HEK293T (cell line): ENCODE results near the gene ELP5.

Experiments
- FOXA1 ChIP-seq: fragments of 450-650 bp; IDR thresholded peaks from 2 replicates; pipeline ENCODE4 v1.6.1; 2016; ENCODE audit warnings: mild to moderate bottlenecking
- FOXK2 ChIP-seq: fragments of 450-650 bp; IDR thresholded peaks from 2 replicates; pipeline ENCODE4 v1.6.1; 2016; ENCODE audit warnings: mild to moderate bottlenecking
- L3MBTL2 ChIP-seq: fragments of 450-650 bp; conservative IDR thresholded peaks from 2 replicates; pipeline ENCODE4 v1.6.1; 2016; ENCODE audit warnings: mild to moderate bottlenecking
- SP1 ChIP-seq: fragments of 450-650 bp; IDR thresholded peaks from 2 replicates; pipeline ENCODE4 v1.6.1; 2017

DNA sequence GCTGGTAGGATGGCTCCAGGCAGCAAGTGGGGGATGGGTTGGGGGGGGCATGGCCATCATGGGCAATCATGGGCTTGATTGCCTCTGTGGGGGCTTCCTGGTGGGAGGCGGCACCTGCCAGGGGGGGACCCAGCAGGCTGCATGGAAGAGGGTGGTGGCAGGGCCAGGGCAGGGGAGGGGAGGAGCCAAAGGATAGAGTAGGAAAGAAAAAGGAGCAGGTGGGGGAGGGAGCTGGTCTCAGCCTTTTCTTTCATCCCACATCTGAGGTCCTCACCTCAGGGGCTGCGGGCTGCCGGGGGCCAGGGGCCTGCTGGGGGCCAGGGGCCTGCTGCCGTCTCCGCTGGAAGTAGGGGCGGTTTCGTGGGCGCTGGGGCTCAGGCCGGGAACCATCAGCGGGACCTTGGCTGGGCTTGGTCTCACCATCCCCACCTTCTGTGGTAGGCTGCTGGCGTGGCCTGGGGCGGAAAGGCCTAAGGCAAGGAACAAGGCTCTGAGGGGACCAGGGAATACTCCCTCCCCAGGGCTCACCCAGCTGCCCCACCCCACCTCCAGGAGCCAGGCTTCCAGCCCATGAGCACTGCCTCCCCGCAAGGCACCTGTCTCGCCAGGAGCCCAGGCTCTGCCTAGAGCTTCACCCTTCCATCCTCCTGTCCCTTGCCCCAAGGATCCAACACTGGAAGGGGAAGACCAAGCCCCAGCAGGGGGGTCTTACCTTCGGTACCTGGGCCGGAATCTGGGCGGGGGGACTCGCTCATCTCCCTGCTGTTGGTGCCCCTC, 37.4 kb downstream of the ELP5 start:
- TF ChIP-seq SP1 (no peak), FOXK2 (no peak), FOXA1 (no peak), L3MBTL2 (no peak)
